ENCODE results near the gene LRFN3. TPM values are rescaled to one million over a fixed set of nuclear protein-coding genes. Genes with fewer than 3 reads are reported as not detected.
"Not testable (repeated sequence)": the region's sequence is repeated elsewhere in the genome, so short reads cannot be mapped to it uniquely, and the experiment has no call there.

Gene LRFN3
- total RNA-seq, 1 experiment from 2014 or later = 20.6 TPM

DNA sequence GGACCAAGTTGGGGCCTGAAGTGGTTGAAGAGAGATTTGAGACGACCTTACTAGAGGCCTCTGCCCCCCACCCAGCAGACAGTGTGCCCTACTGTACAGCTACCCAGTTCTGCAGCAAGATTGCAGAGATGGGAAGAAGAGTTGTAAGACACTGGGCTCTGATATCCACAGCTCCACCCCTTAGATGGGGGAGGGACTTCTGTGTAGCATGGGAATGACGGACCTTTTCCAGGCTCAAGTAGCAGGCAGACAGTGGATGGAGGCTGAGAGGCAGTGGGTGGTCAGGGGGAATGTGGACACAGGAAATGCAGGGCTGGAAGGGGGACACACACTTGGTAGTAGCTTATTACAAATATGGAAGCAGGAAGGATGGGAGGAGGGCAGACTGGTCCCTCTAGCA, 13.0 kb downstream of the LRFN3 start (continued):
- TF ChIP-seq ZNF416 (CRISPR knock-in tag; IDR thresholded peaks at IDR 0.05) (no peak), RELA (CRISPR knock-in tag; IDR thresholded peaks at IDR 0.05; ENCODE audit: borderline replicate concordance) (no peak), SP1 (CRISPR knock-in tag; conservative IDR thresholded peaks at IDR 0.05) (no peak), IRF2 (CRISPR knock-in tag; IDR thresholded peaks at IDR 0.05; ENCODE audit: borderline replicate concordance, low read depth) (no peak), ZBTB21 (CRISPR knock-in tag; IDR thresholded peaks at IDR 0.05; ENCODE audit: borderline replicate concordance) (no peak), SOX15 (CRISPR knock-in tag; IDR thresholded peaks at IDR 0.05) (no peak)

DNA sequence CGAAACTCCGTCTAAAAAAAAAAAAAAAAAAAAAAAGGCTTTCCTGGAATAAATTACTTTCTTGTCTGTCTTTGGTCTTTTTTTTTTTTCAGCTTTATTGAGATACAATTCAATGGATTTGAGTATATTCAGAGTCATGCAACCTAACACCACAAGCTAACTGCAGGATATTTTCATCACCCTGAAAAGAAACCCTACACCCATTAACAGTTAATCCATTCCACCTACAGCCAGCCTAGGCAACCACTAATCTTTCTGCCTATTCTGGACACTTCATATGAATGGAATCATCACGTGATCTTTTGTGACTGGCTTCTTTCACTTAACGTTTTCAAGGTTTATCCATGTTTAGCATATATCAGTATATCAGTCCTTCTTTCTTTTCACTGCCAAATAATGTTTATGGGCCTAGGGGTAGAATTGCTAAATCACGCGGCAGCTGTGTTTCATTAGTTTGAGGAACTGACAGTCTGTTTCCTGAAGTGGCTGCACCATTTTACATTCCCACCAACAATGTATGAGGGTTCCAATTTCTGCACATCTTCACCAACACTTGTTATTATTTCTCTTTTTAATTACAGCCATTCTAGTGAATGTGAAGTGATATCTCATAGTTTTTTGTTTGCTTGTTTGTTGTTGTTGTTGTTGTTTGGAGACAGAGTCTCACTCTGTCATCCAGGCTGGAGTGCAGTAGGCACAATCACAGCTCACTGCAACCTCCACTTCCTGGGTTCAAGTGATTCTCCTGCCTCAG, 19.9 kb downstream of the LRFN3 start:
- TF ChIP-seq GRHL2 (CRISPR knock-in tag; IDR thresholded peaks at IDR 0.05; ENCODE audit: insufficient replicate concordance, severe bottlenecking) = no peak
- TF ChIP-seq EMX1 (CRISPR knock-in tag; IDR thresholded peaks at IDR 0.05) = no peak
- TF ChIP-seq, protein P1, sequence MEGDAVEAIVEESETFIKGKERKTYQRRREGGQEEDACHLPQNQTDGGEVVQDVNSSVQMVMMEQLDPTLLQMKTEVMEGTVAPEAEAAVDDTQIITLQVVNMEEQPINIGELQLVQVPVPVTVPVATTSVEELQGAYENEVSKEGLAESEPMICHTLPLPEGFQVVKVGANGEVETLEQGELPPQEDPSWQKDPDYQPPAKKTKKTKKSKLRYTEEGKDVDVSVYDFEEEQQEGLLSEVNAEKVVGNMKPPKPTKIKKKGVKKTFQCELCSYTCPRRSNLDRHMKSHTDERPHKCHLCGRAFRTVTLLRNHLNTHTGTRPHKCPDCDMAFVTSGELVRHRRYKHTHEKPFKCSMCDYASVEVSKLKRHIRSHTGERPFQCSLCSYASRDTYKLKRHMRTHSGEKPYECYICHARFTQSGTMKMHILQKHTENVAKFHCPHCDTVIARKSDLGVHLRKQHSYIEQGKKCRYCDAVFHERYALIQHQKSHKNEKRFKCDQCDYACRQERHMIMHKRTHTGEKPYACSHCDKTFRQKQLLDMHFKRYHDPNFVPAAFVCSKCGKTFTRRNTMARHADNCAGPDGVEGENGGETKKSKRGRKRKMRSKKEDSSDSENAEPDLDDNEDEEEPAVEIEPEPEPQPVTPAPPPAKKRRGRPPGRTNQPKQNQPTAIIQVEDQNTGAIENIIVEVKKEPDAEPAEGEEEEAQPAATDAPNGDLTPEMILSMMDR (IDR thresholded peaks at IDR 0.05) = no peak
- TF ChIP-seq ESRRA (CRISPR knock-in tag; IDR thresholded peaks at IDR 0.05; ENCODE audit: borderline replicate concordance) = no peak
- TF ChIP-seq, protein P2, sequence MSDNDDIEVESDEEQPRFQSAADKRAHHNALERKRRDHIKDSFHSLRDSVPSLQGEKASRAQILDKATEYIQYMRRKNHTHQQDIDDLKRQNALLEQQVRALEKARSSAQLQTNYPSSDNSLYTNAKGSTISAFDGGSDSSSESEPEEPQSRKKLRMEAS (CRISPR knock-in tag; IDR thresholded peaks at IDR 0.05) = no peak
- TF ChIP-seq, protein P3, sequence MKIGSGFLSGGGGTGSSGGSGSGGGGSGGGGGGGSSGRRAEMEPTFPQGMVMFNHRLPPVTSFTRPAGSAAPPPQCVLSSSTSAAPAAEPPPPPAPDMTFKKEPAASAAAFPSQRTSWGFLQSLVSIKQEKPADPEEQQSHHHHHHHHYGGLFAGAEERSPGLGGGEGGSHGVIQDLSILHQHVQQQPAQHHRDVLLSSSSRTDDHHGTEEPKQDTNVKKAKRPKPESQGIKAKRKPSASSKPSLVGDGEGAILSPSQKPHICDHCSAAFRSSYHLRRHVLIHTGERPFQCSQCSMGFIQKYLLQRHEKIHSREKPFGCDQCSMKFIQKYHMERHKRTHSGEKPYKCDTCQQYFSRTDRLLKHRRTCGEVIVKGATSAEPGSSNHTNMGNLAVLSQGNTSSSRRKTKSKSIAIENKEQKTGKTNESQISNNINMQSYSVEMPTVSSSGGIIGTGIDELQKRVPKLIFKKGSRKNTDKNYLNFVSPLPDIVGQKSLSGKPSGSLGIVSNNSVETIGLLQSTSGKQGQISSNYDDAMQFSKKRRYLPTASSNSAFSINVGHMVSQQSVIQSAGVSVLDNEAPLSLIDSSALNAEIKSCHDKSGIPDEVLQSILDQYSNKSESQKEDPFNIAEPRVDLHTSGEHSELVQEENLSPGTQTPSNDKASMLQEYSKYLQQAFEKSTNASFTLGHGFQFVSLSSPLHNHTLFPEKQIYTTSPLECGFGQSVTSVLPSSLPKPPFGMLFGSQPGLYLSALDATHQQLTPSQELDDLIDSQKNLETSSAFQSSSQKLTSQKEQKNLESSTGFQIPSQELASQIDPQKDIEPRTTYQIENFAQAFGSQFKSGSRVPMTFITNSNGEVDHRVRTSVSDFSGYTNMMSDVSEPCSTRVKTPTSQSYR (CRISPR knock-in tag; IDR thresholded peaks at IDR 0.05) = no peak
- TF ChIP-seq NR1H2 (CRISPR knock-in tag; IDR thresholded peaks at IDR 0.05) = no peak
- no peak for TF ChIP-seq ZNF423 (CRISPR knock-in tag; IDR thresholded peaks at IDR 0.05)
- DNase-seq (ENCODE audit: low spot score) (no peak), ATAC-seq (no peak)
- H3K9me3 Mint-ChIP-seq = peaks cover 6% of the 10 kb centered on the region
- no peaks in the 10 kb centered on the region; the same call in 1 of the 2 replicates for H3K36me3 Mint-ChIP-seq
- CTCF ChIA-PET = no interaction called here
- POLR2A ChIA-PET = no interaction called here
- H3K27ac Mint-ChIP-seq = no peak overlapping the region
- no peak overlapping the region for H3K4me3 Mint-ChIP-seq
- peaks cover 48% of the 10 kb centered on the region for H3K27me3 Mint-ChIP-seq (ENCODE audit: low read depth)
- 0 out of 2 replicates have a peak, but pooled peaks cover 4% of the 10 kb centered on the region for H3K4me1 Mint-ChIP-seq

DNA sequence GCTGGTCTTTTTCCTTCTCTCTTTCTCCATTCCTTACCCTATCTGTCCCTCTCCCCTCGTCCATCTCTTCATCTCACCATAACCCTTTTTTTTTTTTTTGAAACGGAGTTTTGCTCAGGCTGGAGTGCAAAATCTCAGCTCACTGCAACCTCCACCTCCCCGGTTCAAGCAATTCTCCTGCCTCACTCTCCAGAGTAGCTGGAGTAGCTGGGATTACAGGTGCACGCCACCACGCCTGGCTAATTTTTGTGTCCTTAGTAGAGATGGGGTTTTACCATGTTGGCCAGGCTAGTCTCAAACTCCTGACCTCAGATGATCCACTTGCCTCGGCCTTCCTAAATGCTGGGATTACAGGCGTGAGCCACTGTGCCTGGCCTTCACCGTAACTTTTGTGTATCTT, 21.2 kb downstream of the LRFN3 start:
- DNase-seq (ENCODE audit: low spot score); H3K36me3 Mint-ChIP-seq; H3K9me3 Mint-ChIP-seq; ATAC-seq; POLR2A ChIA-PET; H3K4me3 Mint-ChIP-seq; H3K4me1 Mint-ChIP-seq; H3K27ac Mint-ChIP-seq: not testable (repeated sequence)
- CTCF ChIA-PET = interaction anchor here (0.7 kb wide), 1 partner anchor 739 kb away, joined by 4 read pairs; no protein-coding TSS in a partner anchor
- H3K27me3 Mint-ChIP-seq (ENCODE audit: low read depth) = peaks cover 54% of the 10 kb centered on the region

DNA sequence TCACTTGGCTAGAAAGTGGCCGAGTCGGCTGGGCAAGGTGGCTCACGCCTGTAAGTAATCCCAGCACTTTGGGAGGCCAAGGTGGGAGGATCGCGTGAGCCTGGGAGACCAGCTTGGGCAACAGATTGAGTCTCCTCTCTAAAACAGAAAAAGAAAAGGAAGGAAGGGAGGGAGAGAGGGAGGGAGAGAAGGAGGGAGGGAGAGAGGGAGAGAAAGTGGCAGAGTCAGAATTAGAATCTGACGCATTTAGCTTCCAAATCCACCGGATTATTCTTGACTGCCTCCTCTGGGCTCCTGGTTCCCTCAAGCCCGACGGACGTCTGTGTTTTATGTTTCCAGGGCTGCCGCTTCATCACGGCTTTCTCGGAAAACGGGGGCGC, 22.5 kb downstream of the LRFN3 start:
- POLR2A ChIA-PET = interaction anchor here (0.6 kb wide), 2 partner anchors 32 to 77 kb away, joined by 5 to 9 read pairs; no protein-coding TSS in a partner anchor
- no peak for ATAC-seq
- no peak for TF ChIP-seq RORB (CRISPR knock-in tag; IDR thresholded peaks at IDR 0.05)
- Mint-ChIP-seq H3K36me3 (no peaks in the 10 kb centered on the region; the same call in 1 of the 2 replicates), H3K4me1 (0 out of 2 replicates have a peak, but pooled peaks cover 4% of the 10 kb centered on the region), H3K9me3 (peaks cover 6% of the 10 kb centered on the region), H3K27ac (no peak overlapping the region), H3K27me3 (ENCODE audit: low read depth) (peaks cover 57% of the 10 kb centered on the region), H3K4me3 (peak overlapping the region; percentile 62)
- CTCF ChIA-PET = interaction anchor here (0.8 to 2.6 kb wide), 11 partner anchors 17 to 171 kb away, joined by 3 to 9 read pairs (median 3); partner anchors contain the start of genes SDHAF1 and SYNE4
- DNase-seq (ENCODE audit: low spot score) = no peak

Measured in WTC11 (cell line).